Esophagus muscularis mucosa (tissue), 4 donors: Measurements from ENCODE around the gene IFIT3. TPM values are rescaled to one million over a fixed set of nuclear protein-coding genes. Genes with fewer than 3 reads are reported as not detected.

Source experiments
- DNase-seq: peaks from one replicate; pipeline ENCODE4 v3.0.0-alpha.2; 2017; ENCODE audit errors: extremely low spot score
- H3K27ac ChIP-seq, 4 donors: fragments of 200-600 bp; sonication (generic); replicated peaks in 1 of 4; 1 replicate in 3 of 4; 2 replicates in 1 of 4; pipeline ENCODE4 v1.5.1; 2016 to 2019; ENCODE audit warnings: mild to moderate bottlenecking in 1 of 4
- H3K27me3 ChIP-seq, 4 donors: fragments of 200-600 bp; sonication (generic); one replicate each; pipeline versions ENCODE4 v1.5.1 to v1.6.0; 2016 to 2019
- H3K36me3 ChIP-seq, 4 donors: fragments of 200-600 bp; sonication (generic); one replicate each; pipeline ENCODE4 v1.5.1; 2016 to 2019
- H3K4me1 ChIP-seq, 4 donors: fragments of 200-600 bp; sonication (generic); one replicate each; pipeline ENCODE4 v1.5.1; 2016 to 2019
- H3K4me3 ChIP-seq, 4 donors: fragments of 200-600 bp; sonication (generic); 1 replicate in 2 of 4; 2 replicates in 2 of 4; pipeline ENCODE4 v1.5.1; 2016 to 2019; ENCODE audit warnings: mild to moderate bottlenecking in 4 of 4, moderate library complexity in 1 of 4
- H3K9me3 ChIP-seq, 4 donors: fragments of 200-600 bp; sonication (generic); 1 replicate in 3 of 4; 2 replicates in 1 of 4; pipeline ENCODE4 v1.5.1; 2016 to 2019
- CTCF ChIP-seq, 3 experiments: fragments of 200-600 bp in 2 of 3; fragments of 450-650 bp in 1 of 3; sonication (generic) in 2 of 3; IDR thresholded peaks; one replicate each; pipeline ENCODE4 v1.5.1; 2017 to 2019; ENCODE audit warnings: antibody characterized with exemption in 3 of 3, mild to moderate bottlenecking in 2 of 3, moderate library complexity in 1 of 3
- EP300 ChIP-seq: sonication (generic); formaldehyde crosslinking; IDR thresholded peaks from one replicate; pipeline ENCODE4 v1.6.1; 2017; ENCODE audit warnings: antibody characterized with exemption
- POLR2A ChIP-seq: fragments of 450-650 bp; IDR thresholded peaks from one replicate; pipeline ENCODE4 v1.6.1; 2017; ENCODE audit warnings: antibody characterized with exemption, moderate library complexity, mild to moderate bottlenecking, low read depth
- POLR2AphosphoS5 ChIP-seq, 2 donors: sonication (generic); formaldehyde crosslinking; IDR thresholded peaks; one replicate each; pipeline ENCODE4 v1.6.1; 2017; ENCODE audit warnings: antibody characterized with exemption in 2 of 2
- WGBS: methylation state at CpG from one replicate; pipeline ENCODE4 v1.1.5; 2018; 5-methylcytosine and 5-hydroxymethylcytosine counted together
- intact Hi-C: fragments of 100-400 bp; cut with DNase I; formaldehyde crosslinking; loops from one replicate; pipeline ENCODE4 v1.15.1; 2023
- total RNA-seq, 4 donors: library from RNA; depleted of rRNA; stranded (reverse); fragments of >200 nt; gene quantifications; one replicate each; pipeline versions ENCODE4 v1.1.0 to v1.2.1, GENCODE V29; 2016

Gene IFIT3
- total RNA-seq, 4 donors from 2014 or later = 7.8 to 9.8 (median 8.8) TPM

- Histone ChIP-seq H3K36me3 (peaks cover 0 to 29% (median 16%) of the 10 kb centered on the region in 4 donors), H3K4me3 (no peak overlapping the region), H3K9me3 (no peaks in the 10 kb centered on the region), H3K27ac (no peak overlapping the region), H3K27me3 (no peaks in the 10 kb centered on the region), H3K4me1 (peaks cover 37 to 52% (median 50%) of the 10 kb centered on the region in 4 donors)
- no peak for TF ChIP-seq EP300
- TF ChIP-seq POLR2AphosphoS5 (IDR thresholded peaks at IDR 0.05) = no peak
- no peak for TF ChIP-seq CTCF (IDR thresholded peaks at IDR 0.05)
- TF ChIP-seq POLR2A = no peak
- 97% methylated on average over 3 of the region's 3 CpGs for WGBS
- intact Hi-C loops = loop anchor here (5.0 kb wide), 1 partner anchor 37 kb away; no protein-coding TSS in a partner anchor
- no peak for DNase-seq
Observed at GRCh38 chr10:89335226-89335625, 7.4 kb downstream of the IFIT3 start.

- intact Hi-C loops = loop anchor here (5.0 kb wide), 1 partner anchor 36 kb away; no protein-coding TSS in a partner anchor
- H3K4me3 ChIP-seq = no peak overlapping the region
- 95% methylated on average over 3 of the region's 3 CpGs for WGBS
- DNase-seq = no peak
- no peaks in the 10 kb centered on the region for H3K27me3 ChIP-seq
- peaks cover 27 to 42% (median 41%) of the 10 kb centered on the region in 4 donors for H3K4me1 ChIP-seq
- TF ChIP-seq CTCF (IDR thresholded peaks at IDR 0.05) (no peak), POLR2AphosphoS5 (IDR thresholded peaks at IDR 0.05) (no peak), EP300 (no peak), POLR2A (no peak)
- no peaks in the 10 kb centered on the region for H3K9me3 ChIP-seq
- H3K27ac ChIP-seq = no peak overlapping the region
- H3K36me3 ChIP-seq = peaks cover 0 to 34% (median 16%) of the 10 kb centered on the region in 4 donors
Observed at GRCh38 chr10:89336241-89336640, 8.4 kb downstream of the IFIT3 start.

- peaks cover 0 to 34% (median 16%) of the 10 kb centered on the region in 4 donors for H3K36me3 ChIP-seq
- 82% methylated on average over 6 of the region's 6 CpGs for WGBS
Observed at GRCh38 chr10:89337484-89337883, 9.7 kb downstream of the IFIT3 start.

GRCh38 chr10:89338713-89339112 is 10.9 kb downstream of the IFIT3 start:
- DNase-seq = no peak
- H3K27ac ChIP-seq = no peak overlapping the region
- peaks cover 0 to 34% (median 16%) of the 10 kb centered on the region in 4 donors for H3K36me3 ChIP-seq
- intact Hi-C loops = loop anchor here (5.0 kb wide), 1 partner anchor 34 kb away; no protein-coding TSS in a partner anchor
- H3K4me1 ChIP-seq = peaks cover 17 to 35% (median 28%) of the 10 kb centered on the region in 4 donors
- TF ChIP-seq CTCF (IDR thresholded peaks at IDR 0.05) (no peak), POLR2A (no peak), POLR2AphosphoS5 (IDR thresholded peaks at IDR 0.05) (no peak), EP300 (no peak)
- no peak overlapping the region for H3K4me3 ChIP-seq
- H3K27me3 ChIP-seq = no peaks in the 10 kb centered on the region
- 92% methylated on average over 3 of the region's 3 CpGs for WGBS
- no peaks in the 10 kb centered on the region for H3K9me3 ChIP-seq

More at GRCh38 chr10:89337484-89337883, 9.7 kb downstream of the IFIT3 start:
- TF ChIP-seq POLR2A (no peak), EP300 (no peak), CTCF (IDR thresholded peaks at IDR 0.05) (no peak), POLR2AphosphoS5 (IDR thresholded peaks at IDR 0.05) (no peak)
- no peak for DNase-seq
- no peak overlapping the region for H3K27ac ChIP-seq
- H3K4me1 ChIP-seq = peaks cover 21 to 36% (median 35%) of the 10 kb centered on the region in 4 donors
- no peaks in the 10 kb centered on the region for H3K9me3 ChIP-seq
- no peaks in the 10 kb centered on the region for H3K27me3 ChIP-seq
- H3K4me3 ChIP-seq = no peak overlapping the region
- intact Hi-C loops = loop anchor here (5.0 kb wide), 1 partner anchor 35 kb away; no protein-coding TSS in a partner anchor
